B cell (primary cell): ENCODE data around the gene TSPO2. TPM values are rescaled to one million over a fixed set of nuclear protein-coding genes. Genes with fewer than 3 reads are reported as not detected.
A peak's percentile ranks its signal among the peaks of the same experiment; 100 is the strongest.

ENCODE experiments used
- ATAC-seq: fragments of 200-7000 bp; cut with Tn5 transposase; one replicate; pipeline ENCODE4 v1.10.0; 2021; ENCODE audit warnings: low read depth, mild to moderate bottlenecking, moderate number of reproducible peaks, moderate library complexity
- CTCF ChIA-PET: fragments of 350-600 bp; sonication (Branson Sonifier 250); formaldehyde crosslinking; loops from one replicate; lab custom pipeline; 2021; ENCODE audit warnings: antibody characterized with exemption, inconsistent platforms; lab: Charles Lee
- POLR2A ChIA-PET: fragments of 350-600 bp; sonication (Branson Sonifier 250); formaldehyde crosslinking; loops from one replicate; lab custom pipeline; 2021; ENCODE audit warnings: antibody characterized with exemption; lab: Charles Lee
- DNase-seq: peaks from one replicate; pipeline ENCODE4 v3.0.0; 2013
- H2AFZ ChIP-seq: 2 replicates; pipeline ENCODE4 v1.6.1; 2012; ENCODE audit warnings: mild to moderate bottlenecking, low read depth, low read length; ENCODE audit not compliant: insufficient read depth, poor library complexity, severe bottlenecking
- H3K27ac ChIP-seq, 2 donors: 1 replicate in 1 of 2; 2 replicates in 1 of 2; pipeline ENCODE4 v1.5.1; 2012 to 2013; ENCODE audit warnings: low read length in 2 of 2, mild to moderate bottlenecking in 2 of 2, moderate library complexity in 1 of 2
- H3K27me3 ChIP-seq, 4 experiments: fragments of 200-600 bp in 1 of 4; sonication (generic) in 1 of 4; replicated peaks in 1 of 4; 1 replicate in 2 of 4; 2 replicates in 2 of 4; pipeline versions ENCODE4 v1.6.1 to v1.7.0; 2013 to 2016; ENCODE audit warnings: low read length in 3 of 4, mild to moderate bottlenecking in 2 of 4, mixed read lengths in 1 of 4, moderate library complexity in 1 of 4; ENCODE audit not compliant: insufficient read depth in 4 of 4, control insufficient read depth in 3 of 4; ENCODE audit errors: control extremely low read depth in 1 of 4
- H3K36me3 ChIP-seq, 2 experiments: replicated peaks in 1 of 2; 1 replicate in 1 of 2; 2 replicates in 1 of 2; pipeline versions ENCODE4 v1.6.1 to v1.7.1; 2013; ENCODE audit warnings: low read length in 1 of 2; ENCODE audit not compliant: insufficient read depth in 2 of 2, control insufficient read depth in 1 of 2; ENCODE audit errors: control extremely low read depth in 1 of 2, extremely low read depth in 1 of 2
- H3K4me1 ChIP-seq, 2 donors: fragments of 200-600 bp in 1 of 2; sonication (generic) in 1 of 2; 1 replicate in 1 of 2; 2 replicates in 1 of 2; pipeline versions ENCODE4 v1.5.1 to v1.6.1; 2013 to 2017; ENCODE audit warnings: low read length in 2 of 2; ENCODE audit not compliant: control insufficient read depth in 2 of 2, insufficient read depth in 2 of 2
- H3K4me2 ChIP-seq: replicated peaks from 2 replicates; pipeline ENCODE3; 2012; ENCODE audit warnings: mild to moderate bottlenecking, low read depth, low read length; ENCODE audit not compliant: poor library complexity, severe bottlenecking
- H3K4me3 ChIP-seq, 5 experiments: fragments of 200-600 bp in 1 of 5; sonication (generic) in 1 of 5; 1 replicate in 3 of 5; 2 replicates in 2 of 5; pipeline versions ENCODE4 v1.5.1 to v1.7.0; 2011 to 2016; ENCODE audit warnings: low read length in 4 of 5, mild to moderate bottlenecking in 4 of 5, low read depth in 2 of 5, control low read depth in 1 of 5, moderate library complexity in 1 of 5; ENCODE audit not compliant: insufficient read depth in 1 of 5; ENCODE audit errors: control extremely low read depth in 1 of 5, extremely low read depth in 1 of 5
- H3K79me2 ChIP-seq: fragments of 200-600 bp; sonication (generic); one replicate; pipeline ENCODE4 v1.6.0; 2016; ENCODE audit warnings: low read length; ENCODE audit not compliant: control insufficient read depth, insufficient read depth
- H3K9ac ChIP-seq: fragments of 200-600 bp; sonication (generic); 2 replicates; pipeline ENCODE4 v1.6.1; 2017; ENCODE audit warnings: mild to moderate bottlenecking, low read length, moderate library complexity
- H3K9me3 ChIP-seq, 3 donors: one replicate each; pipeline versions ENCODE4 v1.6.1 to v1.7.1; 2013; ENCODE audit warnings: low read length in 2 of 3; ENCODE audit not compliant: control insufficient read depth in 2 of 3, insufficient read depth in 1 of 3; ENCODE audit errors: control extremely low read depth in 1 of 3
- H4K20me1 ChIP-seq: 2 replicates; pipeline ENCODE4 v1.6.0; 2012; ENCODE audit warnings: mild to moderate bottlenecking, low read length; ENCODE audit not compliant: insufficient read depth, control insufficient read depth, poor library complexity, severe bottlenecking
- H3K27ac Mint-ChIP-seq: one replicate; pipeline ENCODE4 v1.8.0; 2021; ENCODE audit warnings: mixed read lengths
- H3K27me3 Mint-ChIP-seq: one replicate; pipeline ENCODE4 v1.8.0; 2021; ENCODE audit warnings: mixed read lengths
- H3K4me1 Mint-ChIP-seq: one replicate; pipeline ENCODE4 v1.8.0; 2021; ENCODE audit warnings: mixed read lengths
- H3K4me3 Mint-ChIP-seq: one replicate; pipeline ENCODE4 v1.8.0; 2021; ENCODE audit warnings: mixed read lengths
- H3K9me3 Mint-ChIP-seq: one replicate; pipeline ENCODE4 v1.8.0; 2022; ENCODE audit warnings: mixed read lengths; ENCODE audit not compliant: insufficient read depth
- CTCF ChIP-seq: fragments of 200-600 bp; IDR thresholded peaks from one replicate; pipeline ENCODE4 v1.8.0; 2022; ENCODE audit warnings: antibody characterized with exemption, mild to moderate bottlenecking
- EZH2 ChIP-seq: IDR thresholded peaks from 2 replicates; pipeline ENCODE4 v1.6.1; 2012; ENCODE audit warnings: borderline replicate concordance, low read depth, mild to moderate bottlenecking, moderate library complexity, low read length; ENCODE audit not compliant: insufficient read depth, poor library complexity, severe bottlenecking
- WGBS: methylation state at CpG from one replicate; pipeline ENCODE4 v1.1.5; 2013; ENCODE audit warnings: missing lambda C conversion rate; ENCODE audit not compliant: insufficient coverage; 5-methylcytosine and 5-hydroxymethylcytosine counted together
- intact Hi-C: fragments of 100-400 bp; cut with micrococcal nuclease; formaldehyde crosslinking; loops from one replicate; pipeline ENCODE4 v1.10.0; 2022
- polyA plus RNA-seq: library from polyadenylated mRNA; depleted of rRNA; stranded (reverse); fragments of >200 nt; gene quantifications from 2 replicates; pipeline ENCODE4 v1.2.3, GENCODE V29; 2012
- total RNA-seq, 2 donors: library from RNA; stranded (reverse); fragments of 120-200 nt in 1 of 2; gene quantifications; 1 replicate in 1 of 2; 2 replicates in 1 of 2; pipeline versions ENCODE4 v1.2.3 to v1.2.4, GENCODE V29; 2013 to 2022

The TSPO2 gene
- total and polyA plus RNA-seq, 2 donors (not counting 1 experiment from before 2014, with no cell fraction given) = not detected

- Histone ChIP-seq H3K27ac (peak overlapping the region in 1 of 2 donors; percentile 63), H3K4me1 (peaks cover 20 to 23% of the 10 kb centered on the region in 2 donors), H3K27me3 (no peaks in the 10 kb centered on the region), H3K9ac (peak overlapping the region; percentile 78), H4K20me1 (no peaks in the 10 kb centered on the region), H3K9me3 (no peaks in the 10 kb centered on the region), H3K79me2 (no peaks in the 10 kb centered on the region), H3K4me2 (peak overlapping the region; percentile 87), H3K4me3 (peak overlapping the region; percentile 4 to 73 (median 66)), H3K36me3 (no peaks in the 10 kb centered on the region), H2AFZ (peak overlapping the region; percentile 93)
- Mint-ChIP-seq H3K27me3 (no peaks in the 10 kb centered on the region), H3K4me3 (peak overlapping the region; percentile 88), H3K4me1 (peaks cover 24% of the 10 kb centered on the region), H3K27ac (peak overlapping the region; percentile 55), H3K9me3 (no peaks in the 10 kb centered on the region)
- ATAC-seq (peak; percentile 89), DNase-seq (peak; percentile 85)
- TF ChIP-seq CTCF = peak; percentile 100
- no peak for TF ChIP-seq EZH2
- WGBS = 3% methylated on average over 45 of the region's 45 CpGs
- ChIA-PET POLR2A (interaction anchor here (0.5 kb wide), 1 partner anchor 1726 kb away, joined by 4 read pairs; no protein-coding TSS in a partner anchor), CTCF (interaction anchor here (0.7 to 5.9 kb wide), 19 partner anchors 9 to 1680 kb away, joined by 3 to 35 read pairs (median 8); partner anchors contain the start of genes NFYA, OARD1 and UNC5CL)
- intact Hi-C loops = loop anchor here (1.0 to 10.0 kb wide), 4 partner anchors 22 to 1666 kb away; no protein-coding TSS in a partner anchor
These were observed 14.3 kb upstream of the TSPO2 start for GRCh38 chr6:41027799-41028560.
